ENCODE measurements around the gene LRRIQ4.

GRCh38 chr3:169774186-169774585 is 38.5 kb upstream of the LRRIQ4 start:
- no peak for TF ChIP-seq CTCF (IDR thresholded peaks at IDR 0.05; ENCODE audit: low read depth, low read length)
- TF ChIP-seq POLR2A (IDR thresholded peaks at IDR 0.05; ENCODE audit: extremely low read depth, insufficient read length), result no peak
- no peak for TF ChIP-seq MAX (IDR thresholded peaks at IDR 0.05; ENCODE audit: low read depth, low read length)
- no peak for TF ChIP-seq MYC (IDR thresholded peaks at IDR 0.05; ENCODE audit: low read depth, low read length)
